ENCODE results near the gene MCC.

MCC gene

DNA sequence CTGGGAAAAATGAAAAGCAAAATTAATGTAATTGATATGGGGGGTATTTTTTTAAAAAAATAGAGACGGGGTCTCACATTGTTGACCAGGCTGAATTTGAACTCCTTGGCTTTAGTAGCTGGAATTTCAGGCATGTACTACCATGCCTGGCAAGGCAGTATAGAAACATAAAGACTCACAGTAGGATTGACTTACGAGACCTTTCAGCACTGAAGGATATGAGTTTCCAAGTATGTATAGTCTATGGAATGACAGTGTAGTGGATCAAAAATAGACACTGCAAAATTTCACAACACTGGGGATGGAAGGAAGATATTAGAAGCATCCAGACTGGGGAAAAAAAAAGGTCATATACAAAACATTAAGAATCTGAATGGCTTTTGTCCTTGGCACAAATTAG is 504.9 kb downstream of the MCC start:
- TF ChIP-seq, protein P1, sequence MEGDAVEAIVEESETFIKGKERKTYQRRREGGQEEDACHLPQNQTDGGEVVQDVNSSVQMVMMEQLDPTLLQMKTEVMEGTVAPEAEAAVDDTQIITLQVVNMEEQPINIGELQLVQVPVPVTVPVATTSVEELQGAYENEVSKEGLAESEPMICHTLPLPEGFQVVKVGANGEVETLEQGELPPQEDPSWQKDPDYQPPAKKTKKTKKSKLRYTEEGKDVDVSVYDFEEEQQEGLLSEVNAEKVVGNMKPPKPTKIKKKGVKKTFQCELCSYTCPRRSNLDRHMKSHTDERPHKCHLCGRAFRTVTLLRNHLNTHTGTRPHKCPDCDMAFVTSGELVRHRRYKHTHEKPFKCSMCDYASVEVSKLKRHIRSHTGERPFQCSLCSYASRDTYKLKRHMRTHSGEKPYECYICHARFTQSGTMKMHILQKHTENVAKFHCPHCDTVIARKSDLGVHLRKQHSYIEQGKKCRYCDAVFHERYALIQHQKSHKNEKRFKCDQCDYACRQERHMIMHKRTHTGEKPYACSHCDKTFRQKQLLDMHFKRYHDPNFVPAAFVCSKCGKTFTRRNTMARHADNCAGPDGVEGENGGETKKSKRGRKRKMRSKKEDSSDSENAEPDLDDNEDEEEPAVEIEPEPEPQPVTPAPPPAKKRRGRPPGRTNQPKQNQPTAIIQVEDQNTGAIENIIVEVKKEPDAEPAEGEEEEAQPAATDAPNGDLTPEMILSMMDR (IDR thresholded peaks at IDR 0.05; ENCODE audit: low read length, missing control alignments) = no peak
- DNase-seq (ENCODE audit: low read depth) = no peak
- H3K4me3 ChIP-seq (replicated peaks; ENCODE audit: low read depth, low read length) = no peak overlapping the region

DNA sequence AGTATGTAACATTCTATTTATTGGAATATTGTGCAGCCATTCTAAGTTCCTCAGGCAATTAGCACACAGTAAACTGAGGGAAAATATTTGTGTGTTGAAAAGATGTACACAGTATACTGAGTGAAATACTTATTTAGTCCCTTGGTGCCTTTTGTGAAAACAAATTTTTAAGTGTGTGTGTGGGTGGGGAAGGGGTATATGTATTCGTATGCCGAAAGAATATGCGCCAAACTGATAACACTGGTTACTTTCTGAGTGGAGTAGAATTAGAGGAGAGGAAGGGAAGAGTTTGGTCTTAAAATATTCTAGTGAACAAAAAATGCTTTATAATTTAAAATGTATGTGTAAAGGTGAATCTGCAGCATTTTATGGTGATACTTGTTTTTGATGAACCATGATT is 508.5 kb downstream of the MCC start:
- H3K4me3 ChIP-seq (replicated peaks; ENCODE audit: low read depth, low read length) = peak overlapping the region; percentile 15
- TF ChIP-seq, protein P1 (IDR thresholded peaks at IDR 0.05; ENCODE audit: low read length, missing control alignments) = no peak
- no peak for DNase-seq (ENCODE audit: low read depth)

DNA sequence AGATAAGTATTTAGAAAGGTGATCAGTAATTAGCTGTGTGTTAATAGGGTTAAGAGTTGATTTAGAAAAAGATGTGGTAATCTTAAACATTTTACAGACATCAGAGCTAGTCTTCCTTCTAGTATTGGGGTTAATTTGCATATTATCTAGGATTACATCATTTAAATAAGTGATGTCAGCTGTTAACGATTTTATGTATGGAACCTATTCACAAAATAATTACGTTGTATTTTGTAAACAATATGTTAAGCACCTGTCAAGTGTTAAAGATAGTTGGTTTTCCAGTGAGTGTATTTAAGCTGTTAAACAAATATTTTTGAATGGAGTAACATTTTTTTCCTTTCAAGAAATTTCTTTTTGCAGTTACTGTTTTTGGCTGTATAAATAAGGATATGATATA is 509.4 kb downstream of the MCC start:
- DNase-seq (ENCODE audit: low read depth) = no peak
- peak overlapping the region; percentile 87 for H3K4me3 ChIP-seq (replicated peaks; ENCODE audit: low read depth, low read length)
- TF ChIP-seq, protein P1 (IDR thresholded peaks at IDR 0.05; ENCODE audit: low read length, missing control alignments) = no peak

DNA sequence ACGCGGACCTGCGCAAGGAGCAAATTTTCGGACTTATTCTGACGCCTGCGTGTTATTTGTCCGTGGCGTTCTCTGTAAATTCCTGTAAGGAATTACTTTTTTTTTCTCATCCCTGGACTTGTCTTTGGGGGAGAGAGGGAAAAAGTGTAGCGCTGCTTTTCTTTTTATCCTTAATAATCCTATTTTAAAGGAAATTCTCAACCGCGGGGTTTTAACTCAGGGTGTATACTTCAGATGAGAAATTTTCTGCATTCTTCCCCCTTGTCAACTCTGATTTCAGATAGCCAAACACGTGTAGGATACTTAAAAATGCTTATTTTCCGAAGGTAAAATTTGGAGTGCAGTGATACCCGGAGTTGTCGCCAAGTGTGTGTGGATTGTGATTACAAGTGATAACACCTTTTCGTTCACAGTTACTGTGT is 510.8 kb downstream of the MCC start:
- TF ChIP-seq, protein P1 (IDR thresholded peaks at IDR 0.05; ENCODE audit: low read length, missing control alignments) = no peak
- H3K4me3 ChIP-seq (replicated peaks; ENCODE audit: low read depth, low read length) = peak overlapping the region; percentile 87
- no peak for DNase-seq (ENCODE audit: low read depth)

DNA sequence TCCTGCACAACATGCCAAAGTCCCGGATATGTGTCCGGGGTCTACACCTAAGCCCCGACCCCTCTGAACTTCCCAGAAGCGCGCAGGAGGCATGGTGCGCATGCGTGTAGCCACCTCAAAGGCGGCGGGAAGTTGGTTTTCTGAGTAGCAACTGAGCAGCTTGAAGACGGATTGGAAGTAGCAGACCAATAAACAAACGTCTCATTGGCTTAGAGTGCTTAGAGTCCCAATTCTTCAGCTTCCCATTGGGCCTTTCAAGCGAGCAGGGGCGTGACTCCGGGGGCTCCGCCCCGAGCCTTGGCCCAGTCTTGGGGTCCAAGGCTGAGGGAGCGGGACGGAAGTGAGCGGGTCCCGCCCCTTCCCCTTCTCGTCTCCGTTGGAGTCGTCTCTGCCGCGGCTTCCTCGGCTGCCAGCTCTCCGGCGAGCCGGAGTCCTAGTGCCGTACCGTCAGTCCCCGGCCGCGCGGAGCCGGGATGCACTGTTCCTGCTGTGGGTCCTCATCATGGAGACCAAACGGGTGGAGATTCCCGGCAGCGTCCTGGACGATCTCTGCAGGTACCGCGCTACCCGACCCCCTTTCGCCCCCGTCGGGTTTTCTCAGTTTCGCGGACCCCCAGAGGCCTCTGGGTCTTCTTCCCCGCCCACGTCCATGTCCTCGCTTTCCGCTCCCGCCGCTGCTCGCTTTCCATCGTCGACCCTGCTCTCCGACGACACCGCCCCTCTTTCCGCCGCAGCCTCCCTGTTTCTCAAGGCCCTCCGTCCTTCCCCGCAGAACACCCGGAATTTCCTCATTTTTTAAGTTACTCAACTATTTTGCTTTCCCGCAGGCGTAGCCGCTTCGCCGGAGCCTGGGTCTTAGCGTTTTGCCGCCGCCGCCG is 511.6 kb downstream of the MCC start, which contains the start of gene DCP2:
Gene DCP2, plus strand, starts transcription at position 367 of the 878 bp plus-strand sequence. Its CDS starts 136 bp downstream, at position 503.
- TF ChIP-seq, protein P1 (IDR thresholded peaks at IDR 0.05; ENCODE audit: low read length, missing control alignments) = no peak
- DNase-seq (ENCODE audit: low read depth) = peak; percentile 100
- peak within 1 kb of the TSS; percentile 87 for H3K4me3 ChIP-seq (replicated peaks; ENCODE audit: low read depth, low read length)

DNA sequence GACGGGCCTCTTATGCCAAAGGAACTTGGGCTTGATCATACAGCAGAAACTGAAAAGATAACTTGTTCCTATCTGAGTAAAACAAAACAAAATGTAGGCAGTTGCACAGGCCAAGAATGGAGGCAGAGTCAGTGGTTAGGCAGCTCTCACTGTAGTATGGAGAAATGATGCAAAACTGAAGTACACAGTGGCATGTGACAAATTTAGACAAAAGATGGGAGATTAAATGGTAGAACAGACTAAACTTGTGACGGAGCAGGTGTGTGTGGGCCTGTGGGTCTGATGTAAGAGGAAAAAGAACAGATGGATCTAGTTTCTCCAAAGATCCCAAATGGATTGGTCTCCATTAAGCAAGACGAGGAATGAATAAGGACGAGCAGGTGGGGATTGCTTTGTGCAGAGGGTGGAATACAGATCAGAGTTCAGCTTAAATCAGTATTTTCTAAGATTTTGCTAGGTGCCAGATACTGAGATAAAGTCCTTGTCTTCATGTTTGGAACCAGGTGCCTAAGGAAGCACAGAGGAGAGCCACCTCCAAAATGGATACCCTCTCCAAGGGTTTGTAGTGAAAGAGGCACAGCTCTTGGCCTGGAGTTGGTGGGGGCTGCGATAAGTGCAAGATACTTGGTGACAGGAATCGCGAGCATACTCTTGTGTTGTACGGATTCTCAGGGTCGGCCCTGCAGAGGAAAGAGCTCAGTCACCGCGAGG is 512.4 kb downstream of the MCC start:
- H3K4me3 ChIP-seq (replicated peaks; ENCODE audit: low read depth, low read length) = peak overlapping the region; percentile 87
- no peak for DNase-seq (ENCODE audit: low read depth)
- TF ChIP-seq, protein P1 (IDR thresholded peaks at IDR 0.05; ENCODE audit: low read length, missing control alignments) = no peak
